ENCODE results near the gene ARSA.
A peak's percentile ranks its signal among the peaks of the same experiment; 100 is the strongest.

DNA sequence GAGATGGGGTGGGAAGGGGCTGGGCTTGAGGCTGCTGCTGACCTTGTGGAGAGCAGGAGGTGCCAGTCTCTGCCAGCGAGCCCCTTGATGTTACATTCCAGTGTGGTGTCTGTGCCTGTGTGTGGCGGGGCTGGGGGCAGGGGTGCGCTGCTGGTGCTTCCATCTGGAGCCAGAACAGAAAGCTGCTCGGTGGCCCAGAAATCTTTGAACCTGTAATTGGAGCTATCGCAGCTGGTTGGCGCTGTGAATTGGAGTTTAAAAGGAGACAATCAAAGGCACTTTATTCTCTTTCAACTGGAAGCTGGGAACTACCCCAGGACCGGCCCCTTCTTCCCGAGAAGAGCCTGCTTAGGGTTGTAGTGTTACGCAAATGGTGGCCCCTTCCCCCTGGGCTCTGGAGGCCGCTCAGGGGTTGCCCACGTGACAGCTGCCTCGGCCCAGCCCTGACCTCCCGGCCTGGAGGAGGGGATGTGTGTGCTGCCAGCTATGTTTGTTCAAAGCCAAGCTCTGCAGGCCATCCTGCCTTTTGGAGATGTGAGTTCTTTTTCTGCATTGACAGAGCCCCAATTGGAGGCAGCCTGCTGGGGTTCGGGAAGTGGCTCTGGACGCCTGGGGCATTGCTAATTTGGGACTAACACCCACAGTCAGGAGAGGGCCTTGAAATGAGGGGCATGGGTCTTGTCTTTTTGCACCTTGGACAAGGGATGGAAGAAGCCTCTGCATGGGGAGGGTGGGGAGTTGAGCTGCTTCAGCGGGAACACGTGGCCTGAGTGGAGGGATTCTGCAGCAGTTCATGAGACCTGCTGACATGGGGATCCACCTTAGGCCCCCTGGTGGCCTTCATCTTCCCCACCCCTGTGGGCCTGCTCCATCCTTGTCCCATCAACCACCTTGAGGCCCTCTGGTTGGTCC lies 14.0 kb upstream of the ARSA start:
- no peak for TF ChIP-seq POLR2A (IDR thresholded peaks at IDR 0.05)
- TF ChIP-seq, protein P1, sequence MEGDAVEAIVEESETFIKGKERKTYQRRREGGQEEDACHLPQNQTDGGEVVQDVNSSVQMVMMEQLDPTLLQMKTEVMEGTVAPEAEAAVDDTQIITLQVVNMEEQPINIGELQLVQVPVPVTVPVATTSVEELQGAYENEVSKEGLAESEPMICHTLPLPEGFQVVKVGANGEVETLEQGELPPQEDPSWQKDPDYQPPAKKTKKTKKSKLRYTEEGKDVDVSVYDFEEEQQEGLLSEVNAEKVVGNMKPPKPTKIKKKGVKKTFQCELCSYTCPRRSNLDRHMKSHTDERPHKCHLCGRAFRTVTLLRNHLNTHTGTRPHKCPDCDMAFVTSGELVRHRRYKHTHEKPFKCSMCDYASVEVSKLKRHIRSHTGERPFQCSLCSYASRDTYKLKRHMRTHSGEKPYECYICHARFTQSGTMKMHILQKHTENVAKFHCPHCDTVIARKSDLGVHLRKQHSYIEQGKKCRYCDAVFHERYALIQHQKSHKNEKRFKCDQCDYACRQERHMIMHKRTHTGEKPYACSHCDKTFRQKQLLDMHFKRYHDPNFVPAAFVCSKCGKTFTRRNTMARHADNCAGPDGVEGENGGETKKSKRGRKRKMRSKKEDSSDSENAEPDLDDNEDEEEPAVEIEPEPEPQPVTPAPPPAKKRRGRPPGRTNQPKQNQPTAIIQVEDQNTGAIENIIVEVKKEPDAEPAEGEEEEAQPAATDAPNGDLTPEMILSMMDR (IDR thresholded peaks at IDR 0.05), result peak in 1 of 4 experiments; percentile 13

Data from prostate gland (tissue), 2 donors.